Left lung (tissue), 10 donors: Measurements from ENCODE around the gene CLECL1. TPM values are rescaled to one million over a fixed set of nuclear protein-coding genes. Genes with fewer than 3 reads are reported as not detected.

Experiments used
- ATAC-seq: fragments of 200-7000 bp; cut with Tn5 transposase; one replicate; pipeline ENCODE4 v1.9.1; 2020; ENCODE audit warnings: moderate library complexity
- DNase-seq, 4 donors: peaks; one replicate each; pipeline ENCODE4 v3.0.0-alpha.2; 2013 to 2020
- H3K27ac ChIP-seq, 2 donors: fragments of 200-600 bp; sonication (generic) in 1 of 2; one replicate each; pipeline versions ENCODE4 v1.5.0 to v1.8.0; 2020 to 2021
- H3K27me3 ChIP-seq, 2 donors: fragments of 200-600 bp; sonication (generic) in 1 of 2; one replicate each; pipeline versions ENCODE4 v1.5.0 to v1.8.0; 2020 to 2021
- H3K36me3 ChIP-seq, 2 donors: fragments of 200-600 bp; sonication (generic) in 1 of 2; one replicate each; pipeline versions ENCODE4 v1.5.0 to v1.8.0; 2020 to 2021
- H3K4me1 ChIP-seq, 2 donors: fragments of 200-600 bp; one replicate each; pipeline ENCODE4 v1.8.0; 2021
- H3K4me3 ChIP-seq, 2 donors: fragments of 200-600 bp; sonication (generic) in 1 of 2; one replicate each; pipeline versions ENCODE4 v1.5.0 to v1.8.0; 2020 to 2021; ENCODE audit warnings: mild to moderate bottlenecking in 1 of 2
- H3K9me3 ChIP-seq, 2 donors: fragments of 200-600 bp; sonication (generic) in 1 of 2; one replicate each; pipeline versions ENCODE4 v1.5.0 to v1.8.0; 2020 to 2021
- CTCF ChIP-seq, 2 donors: fragments of 200-600 bp; sonication (generic) in 1 of 2; IDR thresholded peaks; one replicate each; pipeline versions ENCODE4 v1.5.0 to v1.8.0; 2021; ENCODE audit warnings: antibody characterized with exemption in 2 of 2
- intact Hi-C, 2 donors: fragments of 100-400 bp; cut with DNase I; formaldehyde crosslinking; loops; one replicate each; pipeline versions ENCODE4 v1.11.2 to v1.14.2; 2022
- polyA plus RNA-seq, 6 donors: library from polyadenylated mRNA; unstranded; fragments of 120-200 nt; gene quantifications; one replicate each; pipeline ENCODE4 v1.2.1, GENCODE V29; 2013; ENCODE audit not compliant: insufficient read length in 6 of 6
- total RNA-seq, 2 donors: library from RNA; stranded (reverse); fragmentation: NEBNext Ultra II Directional; extraction: Animal tissue kit (Norgen Biotek cat#: 25700); gene quantifications; one replicate each; pipeline ENCODE4 v1.2.1, GENCODE V29; 2021
- donor health status: DM: no; HTN: yes; CAD: no.
- donor health status: DM: no; HTN: no; CAD: no.

Gene CLECL1
- total and polyA plus RNA-seq, 8 donors: 0.15 to 0.52 (median 0.37) TPM; not detected in 2

- ATAC-seq (no peak), DNase-seq (no peak)
- intact Hi-C loops: no loop called here
- H3K9me3 ChIP-seq: no peaks in the 10 kb centered on the region
- no peak for TF ChIP-seq CTCF (IDR thresholded peaks at IDR 0.05)
- no peak overlapping the region for H3K4me3 ChIP-seq
- no peaks in the 10 kb centered on the region for H3K27me3 ChIP-seq
- no peak overlapping the region for H3K27ac ChIP-seq
- no peaks in the 10 kb centered on the region for H3K36me3 ChIP-seq
- H3K4me1 ChIP-seq: peaks cover 5 to 13% of the 10 kb centered on the region in 2 donors
These were observed 21.2 kb downstream of the CLECL1 start for GRCh38 chr12:9711664-9712063.

- intact Hi-C loops: no loop called here
- no peaks in the 10 kb centered on the region for H3K27me3 ChIP-seq
- H3K9me3 ChIP-seq: no peaks in the 10 kb centered on the region
- DNase-seq (no peak), ATAC-seq (no peak)
- no peak overlapping the region for H3K27ac ChIP-seq
- H3K4me1 ChIP-seq: peaks cover 5 to 20% of the 10 kb centered on the region in 2 donors
- no peak overlapping the region for H3K4me3 ChIP-seq
- no peak for TF ChIP-seq CTCF (IDR thresholded peaks at IDR 0.05)
- H3K36me3 ChIP-seq: no peaks in the 10 kb centered on the region
These were observed 22.1 kb downstream of the CLECL1 start for GRCh38 chr12:9710584-9711375.

GRCh38 chr12:9708853-9709252 lies 24.0 kb downstream of the CLECL1 start:
- no peak for DNase-seq
- intact Hi-C loops: loop anchor here in 1 of 2 donors (2.0 kb wide), 1 partner anchor 74 kb away; no protein-coding TSS in a partner anchor
- H3K4me3 ChIP-seq: no peak overlapping the region
- no peak overlapping the region for H3K27ac ChIP-seq
- H3K9me3 ChIP-seq: no peaks in the 10 kb centered on the region
- H3K36me3 ChIP-seq: no peaks in the 10 kb centered on the region
- peaks cover 5 to 20% of the 10 kb centered on the region in 2 donors for H3K4me1 ChIP-seq
- TF ChIP-seq CTCF (IDR thresholded peaks at IDR 0.05): no peak
- no peaks in the 10 kb centered on the region for H3K27me3 ChIP-seq
- no peak for ATAC-seq

- intact Hi-C loops: loop anchor here in 1 of 2 donors (2.0 kb wide), 1 partner anchor 73 kb away; no protein-coding TSS in a partner anchor
- Histone ChIP-seq H3K9me3 (no peaks in the 10 kb centered on the region), H3K4me1 (peaks cover 5 to 20% of the 10 kb centered on the region in 2 donors), H3K27me3 (no peaks in the 10 kb centered on the region), H3K36me3 (no peaks in the 10 kb centered on the region), H3K4me3 (no peak overlapping the region), H3K27ac (no peak overlapping the region)
- ATAC-seq (peak; percentile 93), DNase-seq (peak in 3 of 4 donors; percentile 15 to 57 (median 43))
- peak; percentile 79 to 86 for TF ChIP-seq CTCF (IDR thresholded peaks at IDR 0.05)
These were observed 24.8 kb downstream of the CLECL1 start for GRCh38 chr12:9707864-9708808.

- Histone ChIP-seq H3K27me3 (no peaks in the 10 kb centered on the region), H3K36me3 (no peaks in the 10 kb centered on the region), H3K4me3 (no peak overlapping the region), H3K9me3 (no peaks in the 10 kb centered on the region), H3K27ac (no peak overlapping the region), H3K4me1 (peaks cover 5 to 20% of the 10 kb centered on the region in 2 donors)
- intact Hi-C loops: no loop called here
- ATAC-seq: no peak
- TF ChIP-seq CTCF (IDR thresholded peaks at IDR 0.05): no peak
- DNase-seq: no peak
These were observed 25.5 kb downstream of the CLECL1 start for GRCh38 chr12:9707356-9707755.
